Astrocyte of the cerebellum (primary cell): ENCODE results near the gene IKZF1.

Source experiments
- DNase-seq: peaks from one replicate; pipeline ENCODE4 v3.0.0-alpha.2; 2011; ENCODE audit warnings: low read depth
- H3K4me3 ChIP-seq: 2 replicates; pipeline ENCODE4 v1.5.1; 2011; ENCODE audit warnings: mild to moderate bottlenecking, low read depth, low read length, moderate library complexity
- in situ Hi-C: cut with HindIII; loops from 2 replicates; pipeline ENCODE4 v1.10.0; 2017; ENCODE audit warnings: low sequenced_read_pairs
- TF ChIP-seq, protein P1 (sequence below): IDR thresholded peaks from 2 replicates; pipeline ENCODE4 v1.5.1; 2012; ENCODE audit warnings: low read length, low read depth, moderate library complexity, mild to moderate bottlenecking; ENCODE audit errors: missing control alignments

IKZF1 gene

DNA sequence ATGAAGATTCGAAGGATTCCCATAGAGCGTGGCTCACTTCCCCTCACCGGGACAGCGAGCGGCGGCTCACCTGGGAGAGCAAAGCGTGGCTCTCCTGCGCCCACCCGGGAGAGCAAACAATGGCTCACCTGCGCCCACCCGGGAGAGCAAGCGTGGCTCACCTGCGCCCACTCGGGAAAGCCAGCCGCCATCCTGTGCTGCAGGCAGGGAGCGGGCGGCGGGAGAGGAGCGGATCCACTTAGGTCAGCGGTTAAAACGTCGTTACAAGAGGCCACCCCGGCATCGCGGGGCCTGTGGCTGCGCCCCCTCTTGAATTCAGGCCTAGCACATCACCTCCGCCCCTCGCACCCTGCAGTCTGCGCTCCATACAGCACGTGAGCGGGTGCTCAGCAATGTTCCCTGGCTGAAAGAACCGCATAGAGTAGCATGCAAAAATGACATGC is 146.1 kb downstream of the IKZF1 start:
- peak overlapping the region; percentile 48 for H3K4me3 ChIP-seq
- in situ Hi-C loops, result no loop called here
- DNase-seq, result no peak
- TF ChIP-seq, protein P1, sequence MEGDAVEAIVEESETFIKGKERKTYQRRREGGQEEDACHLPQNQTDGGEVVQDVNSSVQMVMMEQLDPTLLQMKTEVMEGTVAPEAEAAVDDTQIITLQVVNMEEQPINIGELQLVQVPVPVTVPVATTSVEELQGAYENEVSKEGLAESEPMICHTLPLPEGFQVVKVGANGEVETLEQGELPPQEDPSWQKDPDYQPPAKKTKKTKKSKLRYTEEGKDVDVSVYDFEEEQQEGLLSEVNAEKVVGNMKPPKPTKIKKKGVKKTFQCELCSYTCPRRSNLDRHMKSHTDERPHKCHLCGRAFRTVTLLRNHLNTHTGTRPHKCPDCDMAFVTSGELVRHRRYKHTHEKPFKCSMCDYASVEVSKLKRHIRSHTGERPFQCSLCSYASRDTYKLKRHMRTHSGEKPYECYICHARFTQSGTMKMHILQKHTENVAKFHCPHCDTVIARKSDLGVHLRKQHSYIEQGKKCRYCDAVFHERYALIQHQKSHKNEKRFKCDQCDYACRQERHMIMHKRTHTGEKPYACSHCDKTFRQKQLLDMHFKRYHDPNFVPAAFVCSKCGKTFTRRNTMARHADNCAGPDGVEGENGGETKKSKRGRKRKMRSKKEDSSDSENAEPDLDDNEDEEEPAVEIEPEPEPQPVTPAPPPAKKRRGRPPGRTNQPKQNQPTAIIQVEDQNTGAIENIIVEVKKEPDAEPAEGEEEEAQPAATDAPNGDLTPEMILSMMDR, result no peak
